Bone marrow (tissue), 2 donors: ENCODE data around the gene FHOD3.

Experiments
- DNase-seq, 2 donors: peaks; one replicate each; lab custom pipeline; 2025; lab: John Stamatoyannopoulos, UW

FHOD3 gene

DNA sequence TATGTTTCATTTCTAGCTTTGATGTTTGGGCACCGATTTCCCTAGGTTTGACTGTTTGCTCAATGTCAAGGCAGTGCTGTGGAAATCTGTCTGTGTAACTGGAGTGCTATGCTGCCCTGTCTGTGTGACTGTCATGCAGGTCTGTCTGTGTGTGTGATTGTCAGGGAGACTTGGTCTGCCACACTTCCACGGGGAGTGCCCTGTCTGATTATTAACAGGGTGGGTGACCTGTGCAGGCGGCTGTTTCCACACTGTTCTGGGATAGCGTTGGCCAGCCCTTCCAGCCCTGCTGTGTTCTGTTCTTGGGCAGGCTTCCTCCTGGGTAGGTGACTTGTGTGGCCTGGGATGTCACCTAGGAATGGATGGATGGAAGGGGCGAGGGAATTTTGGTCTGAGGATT, 85.3 kb downstream of the FHOD3 start:
- DNase-seq: no peak

DNA sequence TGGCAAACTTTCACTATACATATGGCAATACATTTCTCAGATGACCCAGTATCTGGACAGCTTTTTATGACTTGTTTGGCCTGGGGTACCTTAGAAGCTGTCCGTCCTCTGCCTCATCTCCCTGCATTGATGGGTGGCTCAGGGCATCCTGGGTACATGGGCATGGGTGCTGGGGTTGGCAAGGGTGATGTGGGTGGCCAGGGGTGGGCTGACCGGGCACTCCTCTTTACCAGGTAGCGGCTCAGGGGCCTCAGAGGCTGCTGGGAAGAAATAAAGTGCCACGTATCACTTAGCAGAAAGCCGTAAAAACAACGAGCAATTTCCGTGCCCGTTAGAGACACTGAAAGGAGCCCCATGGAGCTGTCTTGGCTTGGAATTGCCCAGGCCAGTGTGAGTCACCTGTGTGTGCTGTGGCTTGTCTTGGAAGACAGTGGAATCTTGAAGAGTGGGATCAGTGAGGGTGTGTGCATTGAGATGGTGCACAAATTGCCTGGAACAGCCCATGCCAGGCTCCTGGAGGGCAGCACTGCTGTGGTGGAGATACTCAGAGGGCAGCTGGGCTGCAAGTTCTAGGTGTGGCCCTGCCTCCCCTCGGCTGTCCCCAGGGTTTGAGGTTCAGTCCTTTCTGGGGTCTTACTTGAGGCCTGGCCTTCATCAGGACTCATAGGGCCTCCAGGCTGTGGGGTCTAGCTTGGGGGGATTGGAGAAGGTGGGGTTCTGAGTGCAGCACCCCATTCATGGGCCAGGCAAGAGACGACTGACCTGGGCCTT, 88.8 kb downstream of the FHOD3 start:
- DNase-seq: no peak

DNA sequence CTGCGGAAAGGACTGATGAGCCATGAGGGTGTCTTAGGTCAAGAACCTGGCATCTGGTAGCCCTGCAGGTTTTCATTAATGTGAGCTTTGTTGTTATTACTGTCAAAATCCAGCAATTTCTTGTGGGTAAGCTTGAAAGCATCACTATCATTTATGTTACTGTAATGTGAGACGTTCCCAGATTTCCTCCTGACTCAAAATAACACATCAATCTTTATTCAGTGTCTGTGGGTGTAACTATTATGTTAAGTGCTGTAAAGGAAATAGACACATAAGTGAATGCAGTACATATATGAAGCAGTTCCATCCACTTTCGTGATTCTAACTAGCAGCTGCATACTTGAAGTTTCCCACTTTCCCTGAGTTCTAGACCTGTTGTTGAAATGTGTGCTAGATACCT, 89.8 kb downstream of the FHOD3 start:
- DNase-seq: no peak

DNA sequence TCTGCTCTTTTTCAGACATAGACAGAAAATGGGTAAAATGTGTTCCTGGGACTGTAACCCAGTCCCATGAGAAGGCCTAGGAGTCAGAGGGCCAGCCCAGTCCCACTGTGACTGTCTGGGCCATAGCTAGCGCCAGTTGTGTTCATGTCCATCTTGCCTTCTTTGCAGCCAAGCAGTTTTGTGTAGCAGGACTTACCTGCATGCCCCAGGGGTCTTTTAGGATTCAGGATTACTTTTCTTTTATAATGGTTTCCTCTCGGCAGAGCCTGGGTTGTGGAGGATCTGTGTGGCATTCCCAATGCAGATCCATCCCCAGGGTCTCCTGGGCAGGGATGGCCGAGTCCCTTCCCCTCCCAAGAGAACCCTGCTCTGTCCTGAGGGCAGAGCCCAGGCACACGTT, 90.8 kb downstream of the FHOD3 start:
- no peak for DNase-seq

DNA sequence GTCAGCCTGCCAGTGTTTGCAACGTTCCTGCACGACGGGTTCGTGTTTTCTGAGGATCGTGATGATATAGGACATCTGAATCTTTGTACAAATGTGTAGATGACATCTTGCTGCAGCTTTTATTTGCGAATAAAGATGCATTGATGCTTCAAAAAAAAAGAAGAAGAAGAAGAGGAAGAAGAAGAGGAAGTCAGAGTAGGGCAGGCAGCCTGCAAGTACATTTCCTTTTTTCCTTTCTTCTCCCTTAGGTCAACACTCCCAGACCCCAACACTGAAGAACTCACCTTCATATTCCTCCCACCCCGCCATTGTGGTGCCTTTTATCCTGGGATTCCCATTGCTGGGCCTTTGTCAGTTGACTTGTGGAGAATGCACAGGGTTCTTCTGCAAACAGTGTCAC, 91.5 kb downstream of the FHOD3 start:
- DNase-seq: no peak

DNA sequence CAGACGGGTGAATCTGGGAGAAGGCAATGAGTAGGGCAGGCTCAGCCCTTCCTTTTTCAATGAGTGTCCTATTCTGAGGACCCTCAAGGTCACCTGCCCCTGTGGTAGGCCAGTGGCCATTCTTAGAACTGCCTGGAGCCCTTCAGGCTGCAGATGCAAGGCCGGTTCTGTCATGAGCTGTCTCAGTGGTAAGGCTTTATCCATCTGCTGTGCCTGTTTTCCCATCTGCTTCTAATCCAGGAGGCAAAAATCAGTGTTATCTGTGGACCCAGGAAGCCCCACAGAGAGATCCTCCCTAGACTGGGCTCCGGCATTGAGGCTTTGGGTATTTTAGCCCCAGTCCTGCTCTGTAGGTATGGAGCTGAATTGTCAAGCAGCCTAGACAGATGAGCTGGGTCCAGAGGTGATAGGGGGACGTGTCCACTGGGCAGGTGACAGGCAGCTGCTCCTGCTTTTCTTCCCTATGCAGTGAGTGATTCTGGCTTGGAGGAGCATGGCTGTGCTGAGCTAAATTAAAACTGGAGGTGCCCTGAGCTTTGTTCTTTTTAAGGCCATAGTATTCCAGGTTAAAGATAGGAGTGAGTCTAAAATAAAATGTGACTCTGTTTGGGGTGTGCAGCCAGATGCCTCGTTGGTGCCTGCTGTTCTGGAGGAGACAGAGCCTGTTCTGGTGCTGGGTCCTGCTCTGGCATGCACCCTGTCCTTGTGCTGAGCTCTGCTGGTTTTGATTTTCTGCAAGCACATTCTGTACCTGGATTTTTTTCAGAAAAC, 92.5 kb downstream of the FHOD3 start:
- no peak for DNase-seq

DNA sequence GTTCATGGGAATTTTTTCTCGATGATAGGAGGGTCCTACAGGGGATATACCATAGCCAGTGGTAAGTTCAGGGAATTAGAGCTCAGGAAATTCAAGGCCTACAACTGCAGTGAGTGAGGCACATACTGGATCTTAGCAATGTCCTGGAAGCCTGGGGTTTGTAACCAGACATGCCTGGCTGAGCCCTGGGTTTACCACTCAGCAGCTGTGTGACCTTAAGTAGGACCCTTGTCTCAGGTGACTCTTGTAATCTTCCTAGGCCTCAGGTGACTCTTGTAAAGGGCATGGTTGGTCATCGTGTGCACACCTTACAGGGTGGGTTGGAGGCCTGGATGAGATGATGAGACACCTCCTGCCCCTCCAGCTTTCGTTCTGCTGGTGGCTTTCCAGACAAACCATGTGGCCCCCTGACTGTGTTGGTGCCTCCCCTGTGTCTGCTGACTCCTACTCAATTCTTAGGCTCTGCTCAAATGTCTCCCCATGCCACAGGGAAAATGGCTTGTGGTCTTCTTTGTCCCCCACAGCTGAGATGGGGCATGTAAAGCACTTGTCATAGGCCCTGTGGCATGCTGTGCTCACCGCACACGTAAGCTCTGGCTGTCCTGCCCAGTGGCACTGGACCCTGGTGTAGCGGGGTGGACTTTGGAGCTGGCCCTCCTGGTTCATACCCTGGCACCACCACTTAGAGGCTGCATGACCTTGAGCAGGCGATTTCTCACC, 94.1 kb downstream of the FHOD3 start:
- DNase-seq: no peak

DNA sequence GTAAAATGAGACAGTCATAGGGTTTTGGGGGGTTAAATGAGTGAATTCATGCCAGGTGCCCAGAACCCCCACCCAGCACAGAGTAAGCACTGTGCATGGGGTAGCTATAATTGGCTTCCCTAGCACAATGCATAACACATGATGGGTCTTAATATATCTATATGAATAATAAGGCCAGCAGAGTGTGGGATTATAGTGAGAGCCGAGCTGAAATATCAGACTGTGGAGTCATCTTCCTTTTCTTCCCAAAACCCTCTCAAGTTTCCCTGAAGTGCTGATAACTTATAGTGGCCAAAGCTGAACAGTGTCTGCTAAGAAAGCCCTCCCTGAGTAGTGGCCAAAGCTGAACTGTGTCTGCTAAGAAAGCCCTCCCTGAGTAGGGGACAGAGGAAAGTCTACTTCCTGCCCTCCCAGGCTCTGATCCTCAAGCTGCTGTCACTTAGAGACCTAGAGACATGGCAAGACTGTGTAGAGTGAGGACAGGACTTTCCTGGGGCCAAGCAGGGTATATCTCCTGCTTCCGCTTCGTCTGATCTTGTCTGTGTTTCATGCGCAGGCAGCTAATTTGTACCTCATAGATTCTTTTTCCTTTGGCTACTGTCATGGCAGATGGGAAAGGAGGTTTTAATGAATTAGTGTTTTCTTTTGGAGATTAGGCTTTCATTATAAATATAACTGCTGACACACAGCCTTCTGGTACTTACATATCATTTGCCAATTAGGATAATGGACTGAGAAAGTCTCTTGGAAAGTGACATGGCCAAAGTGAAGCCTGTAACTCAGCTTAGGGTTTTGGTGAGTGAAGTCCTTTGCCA, 94.9 kb downstream of the FHOD3 start:
- no peak for DNase-seq

DNA sequence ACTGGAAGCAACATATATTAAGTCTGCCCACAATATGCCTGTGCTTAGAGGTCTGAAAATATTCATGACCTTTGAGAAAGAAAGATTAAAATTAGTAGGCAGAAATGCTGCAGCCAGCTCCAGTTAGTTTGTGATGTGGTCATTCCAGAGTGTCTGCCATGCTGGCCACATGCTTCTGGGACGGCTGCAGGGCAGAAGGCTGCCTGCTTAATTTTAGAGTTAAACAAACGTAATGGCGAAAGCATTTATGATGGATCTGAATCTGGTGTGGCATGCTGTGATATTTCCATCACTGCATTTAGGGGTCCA, 95.4 kb downstream of the FHOD3 start:
- no peak for DNase-seq

DNA sequence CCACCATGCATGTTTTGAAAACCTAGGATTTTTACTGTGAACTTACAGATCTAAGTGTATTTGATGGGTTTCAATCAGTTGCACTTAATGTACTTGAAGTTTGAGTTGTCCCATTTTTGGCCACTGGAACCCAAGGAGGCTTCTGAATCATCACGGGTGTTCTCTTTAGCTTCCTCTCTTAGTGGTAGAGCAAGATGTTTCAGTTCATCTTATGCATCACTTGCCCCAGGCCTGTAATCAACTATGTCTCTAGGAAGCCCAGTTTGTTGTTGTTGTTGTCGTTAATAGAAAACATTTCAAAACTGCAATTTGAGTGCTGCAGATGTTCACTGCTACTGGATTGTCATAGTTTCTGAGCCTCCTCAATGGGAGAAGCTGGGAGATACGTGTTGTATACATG, 97.0 kb downstream of the FHOD3 start:
- no peak for DNase-seq

DNA sequence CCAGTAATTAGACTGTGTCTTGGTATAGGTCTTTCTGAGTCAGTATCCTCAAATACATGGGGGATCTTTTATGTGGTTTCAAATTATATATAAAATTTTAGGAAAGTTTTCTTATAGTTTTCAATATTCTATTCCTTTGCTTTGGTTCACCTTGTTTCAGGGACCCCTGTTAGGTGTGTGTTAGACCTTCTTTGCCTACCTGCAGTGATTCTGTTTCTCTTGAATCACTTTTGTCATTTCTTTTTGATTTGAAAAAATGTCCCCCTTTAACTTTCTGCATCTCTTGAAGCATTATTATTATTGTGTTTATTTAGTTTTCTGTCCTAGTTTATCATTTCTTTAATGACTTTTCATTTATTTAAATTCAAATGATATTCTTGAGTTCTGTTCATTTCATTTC, 98.7 kb downstream of the FHOD3 start:
- DNase-seq: no peak

DNA sequence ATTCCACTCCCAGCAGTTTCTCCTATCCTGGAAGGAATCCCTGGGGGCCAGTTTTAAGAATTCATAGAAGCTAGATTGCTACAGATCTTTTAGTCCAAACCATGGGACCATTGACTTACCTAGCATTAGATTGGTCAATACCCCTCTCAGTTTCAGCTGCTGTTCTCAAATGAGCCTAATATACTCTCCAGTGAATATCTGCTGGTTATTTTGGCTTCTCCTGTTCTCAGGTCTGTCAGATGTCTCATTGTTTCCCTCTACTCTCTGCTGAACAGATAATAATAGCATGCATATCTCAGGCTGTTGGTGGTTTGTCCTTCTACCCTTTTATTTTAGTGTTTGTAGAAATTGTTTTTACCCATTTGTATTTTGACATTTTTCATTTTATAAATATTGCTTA, 99.5 kb downstream of the FHOD3 start:
- DNase-seq: no peak

DNA sequence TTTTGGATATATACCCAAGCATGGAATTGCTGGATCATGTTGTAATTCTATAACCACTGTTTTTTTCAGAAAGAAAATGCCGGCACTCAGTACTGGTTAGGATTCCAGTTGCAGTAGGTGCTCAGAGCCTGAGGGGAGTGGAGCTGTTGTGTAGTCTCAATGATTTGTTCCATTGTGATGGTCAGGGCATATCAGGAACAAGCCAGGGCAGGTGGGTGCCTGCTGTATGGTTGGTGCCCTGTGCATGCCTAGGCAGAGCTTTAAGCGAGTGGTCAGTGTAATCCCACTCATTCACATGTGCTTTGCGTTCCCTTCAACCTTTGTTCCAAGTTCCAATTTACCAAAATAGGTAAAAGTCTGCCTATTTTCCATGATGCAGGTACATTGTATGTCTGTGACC, 100.9 kb downstream of the FHOD3 start:
- no peak for DNase-seq

DNA sequence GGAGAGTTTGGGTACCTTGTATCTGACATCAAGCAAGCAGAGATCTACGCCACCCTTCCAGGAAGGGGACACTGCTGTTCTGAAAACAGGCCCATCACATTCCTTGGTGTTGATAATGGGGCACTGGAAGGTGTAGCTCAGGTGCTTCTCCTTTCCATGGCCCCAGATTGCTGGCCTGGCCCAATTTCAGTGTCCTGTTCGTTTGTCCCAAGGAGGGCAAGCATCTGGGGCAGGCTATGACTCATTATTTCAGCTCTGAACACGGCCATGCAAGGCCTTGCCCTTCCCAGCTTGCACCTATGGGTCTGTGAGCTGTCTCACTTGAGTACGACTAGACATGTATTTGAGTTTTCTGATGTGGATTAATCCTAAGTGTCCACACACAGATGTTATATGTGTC, 101.5 kb downstream of the FHOD3 start:
- DNase-seq: no peak

DNA sequence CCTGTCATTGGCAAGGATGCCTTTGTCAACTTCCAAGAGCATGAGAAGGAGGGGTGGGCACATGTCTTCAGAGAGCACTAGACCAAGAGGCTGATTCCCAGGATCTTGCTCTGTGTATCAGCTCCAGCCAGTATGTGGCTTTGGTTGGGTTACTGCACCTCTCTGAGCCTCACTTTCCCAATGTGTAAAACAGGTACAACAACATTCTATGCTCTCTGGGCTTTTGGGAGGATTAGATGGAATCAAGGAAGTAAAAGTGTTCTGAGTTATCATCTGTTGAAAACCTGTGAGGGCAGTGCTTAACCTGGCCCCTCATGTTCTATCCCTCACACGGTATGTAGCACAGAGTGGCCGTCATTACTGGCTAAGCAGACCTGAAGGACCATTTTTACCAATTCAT, 103.9 kb downstream of the FHOD3 start:
- DNase-seq: no peak

DNA sequence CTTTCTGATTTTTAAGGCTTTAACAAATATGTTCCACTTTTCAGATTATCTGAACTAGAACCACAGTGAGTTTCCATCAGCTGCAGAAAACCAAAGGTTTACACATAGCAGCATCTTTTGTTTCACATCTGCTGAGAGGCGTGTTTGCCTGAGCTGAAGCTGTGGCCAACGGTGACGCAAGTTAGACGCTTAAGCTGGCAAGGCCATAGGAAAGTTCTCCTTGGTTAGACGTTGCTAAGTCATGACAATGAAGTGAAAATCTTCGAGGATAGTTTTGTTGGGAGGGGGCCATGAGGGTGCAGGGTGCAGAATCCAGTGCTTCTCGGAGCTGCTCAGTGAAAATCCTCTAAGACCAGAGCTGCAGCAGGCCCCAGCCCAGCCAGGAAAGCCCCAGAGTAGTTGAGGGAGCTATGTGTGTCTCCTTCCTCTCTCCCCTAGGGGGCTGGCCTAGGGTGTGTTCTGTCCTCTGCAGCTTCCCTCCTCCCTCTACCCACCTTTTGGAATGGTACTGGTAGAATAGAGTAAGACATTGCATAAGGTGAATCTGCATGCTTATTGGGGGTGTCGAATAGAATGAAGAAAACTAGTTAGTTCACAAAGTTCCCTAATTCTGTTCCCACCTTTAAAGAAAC, 105.4 kb downstream of the FHOD3 start:
- no peak for DNase-seq

DNA sequence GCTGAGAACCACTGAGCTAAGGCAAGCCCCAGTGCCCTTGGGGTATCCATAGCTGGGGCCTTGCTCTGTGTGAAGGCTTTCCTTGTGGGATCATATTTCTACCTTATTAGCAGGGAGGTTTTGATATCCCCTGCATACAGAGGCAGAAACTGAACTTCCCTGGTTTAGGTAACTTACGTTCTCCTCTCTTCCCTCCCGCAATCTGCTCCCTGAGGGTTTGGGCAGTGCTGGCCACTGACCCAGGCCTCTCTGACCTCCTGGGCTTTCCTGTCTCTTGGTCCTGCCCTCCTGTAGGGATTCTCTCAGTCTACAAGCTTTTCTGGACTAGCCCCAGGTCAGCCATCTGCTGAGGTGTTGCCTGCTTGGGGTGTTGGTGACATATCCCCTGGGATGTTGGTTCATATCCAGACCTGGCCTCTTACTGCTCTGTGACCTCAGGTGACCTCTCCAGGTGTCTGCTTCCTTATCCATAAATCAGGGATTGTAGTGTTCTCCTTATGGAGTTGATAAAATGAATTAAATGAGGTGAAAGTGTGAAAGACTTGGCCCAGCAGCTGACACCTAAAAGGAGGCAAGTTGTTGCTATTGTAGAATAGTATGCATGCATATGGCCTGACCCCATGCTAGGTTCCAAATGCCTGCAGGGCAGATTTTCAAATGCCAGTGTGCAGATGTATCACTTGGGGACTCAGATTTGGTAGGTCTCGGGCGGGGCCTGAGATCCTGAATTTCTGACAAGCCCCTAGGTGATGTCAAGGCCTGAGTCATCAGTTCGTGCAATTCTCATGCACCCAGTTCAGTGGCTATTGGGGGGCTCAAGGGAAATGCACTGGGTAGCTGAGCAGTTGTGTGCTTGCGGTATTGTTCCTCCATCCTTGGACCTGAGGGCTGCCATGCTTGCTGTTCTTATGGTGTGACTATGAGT, 106.6 kb downstream of the FHOD3 start:
- no peak for DNase-seq

DNA sequence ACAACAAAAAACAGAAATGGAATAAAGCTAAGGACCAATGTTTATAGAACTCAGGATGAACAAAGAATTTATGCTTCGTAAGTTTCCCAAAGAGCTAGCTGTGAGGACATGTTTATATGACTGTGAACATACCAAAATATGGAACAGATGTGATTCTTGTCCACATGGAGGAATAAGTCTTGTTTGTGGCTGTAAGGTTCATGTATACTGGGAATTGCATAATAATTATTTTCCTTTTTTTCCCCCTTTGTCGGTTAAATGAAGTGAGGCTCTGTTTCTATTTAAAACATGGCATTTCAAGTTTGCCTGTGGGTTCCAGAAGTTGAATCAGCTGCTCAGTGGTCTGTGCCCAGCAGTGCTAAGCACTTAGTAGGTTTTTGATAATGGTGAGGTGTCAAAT, 108.1 kb downstream of the FHOD3 start:
- DNase-seq: no peak

DNA sequence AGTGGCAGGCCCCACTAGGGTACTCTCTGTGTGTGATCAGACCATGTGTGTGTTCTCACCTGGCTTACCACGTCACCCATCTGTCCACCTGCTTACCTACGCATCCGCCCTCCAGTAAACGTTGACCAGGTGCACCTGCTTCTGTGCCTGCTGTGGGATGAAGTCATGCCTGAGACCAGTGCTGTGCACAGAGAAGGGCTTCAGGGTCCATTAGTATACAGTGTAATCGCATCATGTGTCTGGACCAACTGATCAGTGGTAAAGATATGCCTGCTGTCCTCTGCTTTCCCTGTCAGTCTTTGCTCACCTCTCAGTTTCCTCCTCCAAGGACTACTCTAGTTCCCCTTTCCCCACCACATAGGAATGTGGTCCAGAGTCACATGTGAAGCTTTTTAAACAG, 109.3 kb downstream of the FHOD3 start:
- no peak for DNase-seq

DNA sequence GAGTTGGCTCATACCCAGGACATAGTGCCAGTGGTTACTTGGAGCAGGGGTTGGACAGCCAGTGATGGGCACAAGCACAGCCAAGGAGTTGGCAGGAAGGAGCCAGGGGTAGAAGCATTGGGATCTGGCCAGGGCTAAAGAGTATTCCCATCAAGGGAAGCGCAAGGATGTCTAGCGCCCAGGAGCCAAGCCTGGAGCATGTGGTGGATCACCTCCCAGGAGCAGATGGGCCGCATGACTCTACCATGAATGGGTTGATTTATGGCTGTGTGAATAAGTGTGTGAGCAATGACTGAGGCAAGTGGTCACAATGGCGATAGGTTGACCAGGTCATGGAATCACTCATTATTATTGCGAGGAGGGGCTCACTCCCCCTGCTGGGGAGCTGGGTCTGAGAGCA, 111.1 kb downstream of the FHOD3 start:
- no peak for DNase-seq

DNA sequence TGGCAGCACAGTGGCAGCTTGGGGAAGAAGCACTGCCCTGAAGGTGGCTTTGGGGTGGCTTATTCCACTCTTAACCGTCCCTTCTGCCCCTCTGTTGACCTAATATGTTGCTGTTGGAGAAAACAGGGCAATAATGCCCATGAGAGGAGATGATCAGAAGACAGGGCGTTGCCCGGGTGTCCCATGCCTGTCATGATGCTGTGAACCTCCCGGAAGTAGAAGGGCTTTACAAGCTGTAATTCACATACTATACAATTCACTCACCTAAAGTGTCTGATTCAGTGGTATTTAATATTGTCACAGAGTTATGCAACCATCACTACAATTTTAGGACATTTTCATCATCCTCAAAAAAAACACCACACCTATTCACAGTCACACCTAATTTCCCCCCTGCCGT, 112.3 kb downstream of the FHOD3 start:
- no peak for DNase-seq
